Neuronal stem cell (in vitro differentiated cells): Measurements from ENCODE around the gene LRRC46.

Source experiments
- DNase-seq: peaks from one replicate; pipeline ENCODE4 v3.0.0-alpha.2; 2013; ENCODE audit warnings: low spot score
- H2AFZ ChIP-seq: one replicate; pipeline ENCODE4 v1.6.1; 2013; ENCODE audit warnings: mild to moderate bottlenecking, low read length, inconsistent platforms
- H2AK5ac ChIP-seq: 2 replicates; pipeline ENCODE4 v1.6.1; 2013; ENCODE audit warnings: low read depth, mild to moderate bottlenecking, inconsistent platforms, low read length, moderate library complexity, mixed read lengths
- H2BK120ac ChIP-seq: 2 replicates; pipeline ENCODE4 v1.6.1; 2013; ENCODE audit warnings: low read depth, mild to moderate bottlenecking, inconsistent platforms, low read length, moderate library complexity, mixed read lengths
- H2BK12ac ChIP-seq: one replicate; pipeline ENCODE4 v1.6.1; 2013; ENCODE audit warnings: low read length, inconsistent platforms
- H2BK15ac ChIP-seq: 2 replicates; pipeline ENCODE4 v1.6.1; 2013; ENCODE audit warnings: mild to moderate bottlenecking, low read length, inconsistent platforms, mixed read lengths
- H2BK5ac ChIP-seq: one replicate; pipeline ENCODE4 v1.6.1; 2013; ENCODE audit warnings: inconsistent platforms, mild to moderate bottlenecking, low read length, moderate library complexity
- H3K14ac ChIP-seq: one replicate; pipeline ENCODE4 v1.6.1; 2013; ENCODE audit warnings: low read length, inconsistent platforms
- H3K18ac ChIP-seq: 2 replicates; pipeline ENCODE4 v1.6.1; 2013; ENCODE audit warnings: low read length, inconsistent platforms
- H3K23ac ChIP-seq: 2 replicates; pipeline ENCODE4 v1.6.1; 2013; ENCODE audit warnings: low read depth, mild to moderate bottlenecking, mixed read lengths, low read length, inconsistent platforms; ENCODE audit not compliant: poor library complexity
- H3K27ac ChIP-seq: replicated peaks from 3 replicates; pipeline ENCODE4 v1.5.1; 2013; ENCODE audit warnings: low read length, inconsistent platforms
- H3K27me3 ChIP-seq, 3 experiments: 2 replicates each; pipeline ENCODE4 v1.6.1; 2013; ENCODE audit warnings: low read length in 3 of 3, mild to moderate bottlenecking in 2 of 3, inconsistent platforms in 1 of 3, low read depth in 1 of 3, mixed read lengths in 1 of 3, moderate library complexity in 1 of 3; ENCODE audit not compliant: control insufficient read depth in 3 of 3, insufficient read depth in 3 of 3
- H3K36me3 ChIP-seq, 2 donors: replicated peaks in 1 of 2; 2 replicates each; pipeline ENCODE4 v1.6.1; 2013; ENCODE audit warnings: low read length in 2 of 2; ENCODE audit not compliant: control insufficient read depth in 2 of 2, insufficient read depth in 2 of 2
- H3K4ac ChIP-seq: 2 replicates; pipeline ENCODE4 v1.6.1; 2013; ENCODE audit warnings: inconsistent platforms, mild to moderate bottlenecking, low read length, moderate library complexity
- H3K4me1 ChIP-seq, 2 donors: 1 replicate in 1 of 2; 2 replicates in 1 of 2; pipeline ENCODE4 v1.6.1; 2013; ENCODE audit warnings: low read length in 2 of 2, low read depth in 1 of 2; ENCODE audit not compliant: control insufficient read depth in 2 of 2, insufficient read depth in 1 of 2
- H3K4me2 ChIP-seq: one replicate; pipeline ENCODE4 v1.6.1; 2013; ENCODE audit warnings: mild to moderate bottlenecking, low read length, inconsistent platforms; ENCODE audit not compliant: insufficient read depth, poor library complexity, severe bottlenecking
- H3K4me3 ChIP-seq, 2 donors: 2 replicates each; pipeline ENCODE4 v1.5.1; 2013; ENCODE audit warnings: low read length in 2 of 2, mild to moderate bottlenecking in 2 of 2, inconsistent platforms in 1 of 2, moderate library complexity in 1 of 2
- H3K79me1 ChIP-seq: one replicate; pipeline ENCODE4 v1.6.1; 2013; ENCODE audit warnings: low read depth, mild to moderate bottlenecking, inconsistent platforms, low read length, moderate library complexity
- H3K9ac ChIP-seq: one replicate; pipeline ENCODE4 v1.6.1; 2013; ENCODE audit warnings: mild to moderate bottlenecking, low read depth, low read length, inconsistent platforms; ENCODE audit not compliant: poor library complexity
- H3K9me3 ChIP-seq, 2 donors: replicated peaks in 1 of 2; 2 replicates each; pipeline versions ENCODE3 to v1.6.1; 2013; ENCODE audit warnings: low read length in 2 of 2, mild to moderate bottlenecking in 2 of 2, inconsistent platforms in 1 of 2, low read depth in 1 of 2, mixed read lengths in 1 of 2, moderate library complexity in 1 of 2; ENCODE audit not compliant: control insufficient read depth in 2 of 2, insufficient read depth in 1 of 2
- H4K8ac ChIP-seq: one replicate; pipeline ENCODE4 v1.6.1; 2013; ENCODE audit warnings: low read depth, mild to moderate bottlenecking, inconsistent platforms, low read length, moderate library complexity
- H4K91ac ChIP-seq: one replicate; pipeline ENCODE4 v1.6.1; 2013; ENCODE audit warnings: low read length, low read depth, mild to moderate bottlenecking, inconsistent platforms; ENCODE audit not compliant: poor library complexity
- WGBS, 2 donors: extraction: QIAGEN DNeasy Blood & Tissue Kit; methylation state at CpG; one replicate each; pipeline ENCODE4 v1.1.7; 2013; ENCODE audit warnings: missing lambda C conversion rate in 2 of 2, mixed read lengths in 1 of 2; ENCODE audit not compliant: insufficient read length in 2 of 2, insufficient replicate concordance in 1 of 2; ENCODE audit errors: extremely low coverage in 2 of 2; 5-methylcytosine and 5-hydroxymethylcytosine counted together

The LRRC46 gene

GRCh38 chr17:47846716-47847340 lies 15.4 kb downstream of the LRRC46 start:
- Histone ChIP-seq H3K4me2 (peak overlapping the region; percentile 59), H3K18ac (peak overlapping the region; percentile 90), H3K27me3 (peaks cover 37 to 84% (median 71%) of the 10 kb centered on the region in 3 experiments), H4K8ac (no peak overlapping the region), H2AFZ (peak overlapping the region; percentile 90), H3K14ac (no peak overlapping the region), H2BK120ac (no peak overlapping the region), H2BK5ac (peak overlapping the region; percentile 85), H2AK5ac (peak overlapping the region; percentile 71), H3K4me3 (peak overlapping the region; percentile 33 to 68), H3K4ac (peak overlapping the region; percentile 57), H4K91ac (no peak overlapping the region), H3K9ac (peak overlapping the region; percentile 31), H3K79me1 (no peaks in the 10 kb centered on the region), H3K23ac (peak overlapping the region; percentile 57), H2BK15ac (peak overlapping the region; percentile 42), H3K9me3 (peaks cover 3 to 4% of the 10 kb centered on the region in 2 donors), H3K4me1 (peaks cover 14 to 15% of the 10 kb centered on the region in 2 donors), H3K36me3 (no peaks in the 10 kb centered on the region), H3K27ac (no peak overlapping the region), H2BK12ac (no peak overlapping the region)
- no peak for DNase-seq
- WGBS, 2 donors, result no CpG with 5 or more reads among the region's 31 CpGs

GRCh38 chr17:47847341-47848197 lies 16.1 kb downstream of the LRRC46 start:
- H2AK5ac ChIP-seq, result peak overlapping the region; percentile 82
- H4K8ac ChIP-seq, result no peak overlapping the region
- no peak for DNase-seq
- H3K4me1 ChIP-seq, result peaks cover 14 to 18% of the 10 kb centered on the region in 2 donors
- H2AFZ ChIP-seq, result peak overlapping the region; percentile 90
- peaks cover 43 to 92% (median 79%) of the 10 kb centered on the region in 3 experiments for H3K27me3 ChIP-seq
- H3K9ac ChIP-seq, result peak overlapping the region; percentile 31
- H3K4me3 ChIP-seq, result peak overlapping the region; percentile 33 to 68
- no peaks in the 10 kb centered on the region for H3K36me3 ChIP-seq
- no peak overlapping the region for H2BK120ac ChIP-seq
- H2BK5ac ChIP-seq, result peak overlapping the region; percentile 85
- no CpG with 5 or more reads among the region's 71 CpGs for WGBS, 2 donors
- no peaks in the 10 kb centered on the region for H3K79me1 ChIP-seq
- H3K4ac ChIP-seq, result no peak overlapping the region
- H3K27ac ChIP-seq, result no peak overlapping the region
- H3K14ac ChIP-seq, result no peak overlapping the region
- peak overlapping the region; percentile 19 for H3K4me2 ChIP-seq
- peak overlapping the region; percentile 90 for H3K18ac ChIP-seq
- peak overlapping the region; percentile 57 for H3K23ac ChIP-seq
- peak overlapping the region; percentile 42 for H2BK15ac ChIP-seq
- H3K9me3 ChIP-seq, result peaks cover 3 to 4% of the 10 kb centered on the region in 2 donors
- H4K91ac ChIP-seq, result no peak overlapping the region
- H2BK12ac ChIP-seq, result no peak overlapping the region

GRCh38 chr17:47848198-47848513 lies 16.7 kb downstream of the LRRC46 start:
- H2BK5ac ChIP-seq, result no peak overlapping the region
- no peak overlapping the region for H2BK120ac ChIP-seq
- H3K14ac ChIP-seq, result no peak overlapping the region
- no peak for DNase-seq
- H3K9ac ChIP-seq, result no peak overlapping the region
- no CpG with 5 or more reads among the region's 23 CpGs for WGBS, 2 donors
- no peak overlapping the region for H4K8ac ChIP-seq
- H3K27ac ChIP-seq, result no peak overlapping the region
- no peak overlapping the region for H3K4ac ChIP-seq
- H2AFZ ChIP-seq, result no peak overlapping the region
- H3K4me1 ChIP-seq, result peaks cover 14 to 18% of the 10 kb centered on the region in 2 donors
- H3K23ac ChIP-seq, result peak overlapping the region; percentile 57
- H3K36me3 ChIP-seq, result no peaks in the 10 kb centered on the region
- H3K4me3 ChIP-seq, result no peak overlapping the region
- no peak overlapping the region for H2BK12ac ChIP-seq
- H4K91ac ChIP-seq, result no peak overlapping the region
- H3K4me2 ChIP-seq, result no peak overlapping the region
- H3K79me1 ChIP-seq, result no peaks in the 10 kb centered on the region
- H3K18ac ChIP-seq, result peak overlapping the region; percentile 80
- H2BK15ac ChIP-seq, result no peak overlapping the region
- peak overlapping the region; percentile 82 for H2AK5ac ChIP-seq
- H3K27me3 ChIP-seq, result peaks cover 47 to 98% (median 85%) of the 10 kb centered on the region in 3 experiments
- peaks cover 3 to 4% of the 10 kb centered on the region in 2 donors for H3K9me3 ChIP-seq

GRCh38 chr17:47850373-47850691 lies 18.9 kb downstream of the LRRC46 start:
- no CpG with 5 or more reads among the region's 9 CpGs for WGBS, 2 donors
- no peak overlapping the region for H3K4me3 ChIP-seq

More at GRCh38 chr17:47850373-47850691, 18.9 kb downstream of the LRRC46 start:
- no peak overlapping the region for H2BK120ac ChIP-seq
- H2BK5ac ChIP-seq, result no peak overlapping the region
- no peak overlapping the region for H3K14ac ChIP-seq
- H3K9ac ChIP-seq, result peak overlapping the region; percentile 74
- H3K23ac ChIP-seq, result no peak overlapping the region
- H3K36me3 ChIP-seq, result no peaks in the 10 kb centered on the region
- H3K4me1 ChIP-seq, result peaks cover 9 to 14% of the 10 kb centered on the region in 2 donors
- peak overlapping the region; percentile 23 for H2AK5ac ChIP-seq
- H3K18ac ChIP-seq, result no peak overlapping the region
- H3K27ac ChIP-seq, result no peak overlapping the region
- no peak overlapping the region for H4K91ac ChIP-seq
- no peaks in the 10 kb centered on the region for H3K79me1 ChIP-seq
- H3K9me3 ChIP-seq, result peaks cover 3 to 4% of the 10 kb centered on the region in 2 donors
- H2BK15ac ChIP-seq, result no peak overlapping the region
- peak overlapping the region; percentile 85 for H2AFZ ChIP-seq
- no peak overlapping the region for H4K8ac ChIP-seq
- no peak overlapping the region for H3K4ac ChIP-seq
- no peak overlapping the region for H2BK12ac ChIP-seq
- H3K27me3 ChIP-seq, result peaks cover 52 to 99% (median 94%) of the 10 kb centered on the region in 3 experiments
- no peak for DNase-seq
- H3K4me2 ChIP-seq, result peak overlapping the region; percentile 75
